Kidney epithelial cell (primary cell): ENCODE data around the gene NCKAP5. TPM values are rescaled to one million over a fixed set of nuclear protein-coding genes. Genes with fewer than 3 reads are reported as not detected.

Experiments used
- DNase-seq: peaks from one replicate; pipeline ENCODE4 v3.0.0-alpha.2; 2010; ENCODE audit warnings: low read depth
- H3K27me3 ChIP-seq: 2 replicates; pipeline ENCODE4 v1.6.0; 2011; ENCODE audit warnings: low read length; ENCODE audit not compliant: control insufficient read depth, insufficient read depth
- H3K36me3 ChIP-seq: 2 replicates; pipeline ENCODE4 v1.5.1; 2011; ENCODE audit warnings: low read length; ENCODE audit not compliant: control insufficient read depth, insufficient read depth
- H3K4me3 ChIP-seq: 2 replicates; pipeline ENCODE4 v1.5.1; 2011; ENCODE audit warnings: low read depth, mild to moderate bottlenecking, control low read depth, low read length
- CTCF ChIP-seq: IDR thresholded peaks from 2 replicates; pipeline ENCODE4 v1.5.1; 2011; ENCODE audit warnings: mild to moderate bottlenecking, moderate library complexity, low read length, control low read depth, inconsistent platforms; ENCODE audit not compliant: insufficient read depth, poor library complexity, severe bottlenecking
- total RNA-seq: library from RNA; depleted of rRNA; stranded (reverse); fragments of >200 nt; gene quantifications from 2 replicates; pipeline ENCODE4 v1.2.3, GENCODE V29; 2015

NCKAP5 gene
- total RNA-seq, 1 donor from 2014 or later, result 0.33 TPM

- TF ChIP-seq CTCF, result no peak
- no peaks in the 10 kb centered on the region for H3K36me3 ChIP-seq
- H3K4me3 ChIP-seq, result no peak overlapping the region
- H3K27me3 ChIP-seq, result no peaks in the 10 kb centered on the region
- DNase-seq, result no peak
Measured at GRCh38 chr2:133448195-133448594, 120.1 kb downstream of the NCKAP5 start.

- Histone ChIP-seq H3K4me3 (no peak overlapping the region), H3K36me3 (no peaks in the 10 kb centered on the region), H3K27me3 (no peaks in the 10 kb centered on the region)
- TF ChIP-seq CTCF, result no peak
- DNase-seq, result no peak
Measured at GRCh38 chr2:133447303-133447702, 121.0 kb downstream of the NCKAP5 start.

GRCh38 chr2:133444465-133444864, 123.8 kb downstream of the NCKAP5 start:
- Histone ChIP-seq H3K36me3 (no peaks in the 10 kb centered on the region), H3K27me3 (no peaks in the 10 kb centered on the region), H3K4me3 (no peak overlapping the region)
- DNase-seq, result no peak
- TF ChIP-seq CTCF, result no peak

GRCh38 chr2:133442393-133442792, 125.9 kb downstream of the NCKAP5 start:
- no peak for TF ChIP-seq CTCF
- Histone ChIP-seq H3K36me3 (no peaks in the 10 kb centered on the region), H3K4me3 (no peak overlapping the region), H3K27me3 (no peaks in the 10 kb centered on the region)
- no peak for DNase-seq

GRCh38 chr2:133439565-133439920, 128.7 kb downstream of the NCKAP5 start:
- no peak overlapping the region for H3K4me3 ChIP-seq
- H3K36me3 ChIP-seq, result no peaks in the 10 kb centered on the region
- H3K27me3 ChIP-seq, result no peaks in the 10 kb centered on the region
- no peak for TF ChIP-seq CTCF
- DNase-seq, result no peak

- DNase-seq, result no peak
- H3K36me3 ChIP-seq, result no peaks in the 10 kb centered on the region
- TF ChIP-seq CTCF, result no peak
- no peaks in the 10 kb centered on the region for H3K27me3 ChIP-seq
- H3K4me3 ChIP-seq, result no peak overlapping the region
Measured at GRCh38 chr2:133438848-133439564, 129.3 kb downstream of the NCKAP5 start.
